A673 (cell line): Measurements from ENCODE around the gene IL15. TPM values are rescaled to one million over a fixed set of nuclear protein-coding genes. Genes with fewer than 3 reads are reported as not detected.

ENCODE experiments used
- BruUV-seq: library from RNA; stranded (reverse); fragments of 400-500 nt; replicated peaks from 2 replicates; lab custom pipeline; 2021; lab: Mats Ljungman, UMichigan
- CTCF ChIA-PET: fragments of 300-600 bp; sonication (Branson Sonifier 250); formaldehyde crosslinking; loops from one replicate; lab custom pipeline; 2022; ENCODE audit warnings: antibody characterized with exemption; lab: Charles Lee
- POLR2A ChIA-PET: fragments of 300-600 bp; sonication (Branson Sonifier 250); formaldehyde crosslinking; loops from one replicate; lab custom pipeline; 2022; ENCODE audit warnings: antibody characterized with exemption; ENCODE audit not compliant: low non-redundant PET; lab: Charles Lee
- DNase-seq: peaks from one replicate; pipeline ENCODE4 v3.0.0-alpha.2; 2015; ENCODE audit warnings: low spot score
- H3K27ac ChIP-seq: fragments of 200-600 bp; sonication (generic); 2 replicates; pipeline ENCODE4 v1.5.1; 2016; ENCODE audit warnings: mixed run types, low read depth, mild to moderate bottlenecking, mixed read lengths, antibody characterized with exemption, low read length; ENCODE audit not compliant: poor library complexity, severe bottlenecking
- H3K27me3 ChIP-seq: fragments of 200-600 bp; sonication (generic); replicated peaks from 2 replicates; pipeline ENCODE4 v1.6.1; 2017; ENCODE audit warnings: mixed run types, low read depth, mild to moderate bottlenecking, mixed read lengths, antibody characterized with exemption, low read length; ENCODE audit not compliant: insufficient read depth, poor library complexity
- H3K36me3 ChIP-seq: fragments of 200-600 bp; sonication (generic); 2 replicates; pipeline ENCODE4 v1.6.1; 2016; ENCODE audit warnings: mixed run types, mild to moderate bottlenecking, mixed read lengths, antibody characterized with exemption, low read length; ENCODE audit not compliant: insufficient read depth, poor library complexity, severe bottlenecking
- H3K4me1 ChIP-seq: fragments of 200-600 bp; sonication (generic); 2 replicates; pipeline ENCODE4 v1.6.1; 2017; ENCODE audit warnings: mixed run types, mild to moderate bottlenecking, mixed read lengths, antibody characterized with exemption, low read length; ENCODE audit not compliant: insufficient read depth, poor library complexity, severe bottlenecking
- H3K4me3 ChIP-seq: fragments of 200-600 bp; sonication (generic); 2 replicates; pipeline ENCODE4 v1.5.1; 2016; ENCODE audit warnings: low read depth, mixed run types, mild to moderate bottlenecking, mixed read lengths, low read length; ENCODE audit not compliant: poor library complexity, severe bottlenecking
- H3K9me3 ChIP-seq: fragments of 200-600 bp; sonication (generic); 2 replicates; pipeline ENCODE4 v1.6.1; 2016; ENCODE audit warnings: mixed run types, low read depth, mild to moderate bottlenecking, mixed read lengths, antibody characterized with exemption, low read length; ENCODE audit not compliant: poor library complexity, severe bottlenecking
- EZH2 ChIP-seq: fragments of 200-600 bp; sonication (generic); IDR thresholded peaks from 2 replicates; pipeline ENCODE4 v1.6.1; 2017; ENCODE audit warnings: borderline replicate concordance, low read depth, mild to moderate bottlenecking, mixed read lengths, antibody characterized with exemption, low read length; ENCODE audit not compliant: poor library complexity, severe bottlenecking
- intact Hi-C: fragments of 100-400 bp; cut with micrococcal nuclease; formaldehyde crosslinking; loops from one replicate; pipeline ENCODE4 v1.10.0; 2022; ENCODE audit not compliant: unreplicated experiment
- total RNA-seq: library from RNA; stranded (reverse); gene quantifications from 2 replicates; pipeline ENCODE4 v1.2.3, GENCODE V29; 2021
- TF ChIP-seq, protein P1 (sequence below): fragments of 300-800, 200-600 bp; sonication (generic); conservative IDR thresholded peaks from 2 replicates; pipeline ENCODE4 v1.5.1; 2017; ENCODE audit warnings: low read depth, mild to moderate bottlenecking, antibody characterized with exemption, low read length, moderate library complexity, mixed read lengths

Gene IL15
- total RNA-seq, 1 experiment from 2014 or later: 0.21 TPM

- Histone ChIP-seq H3K27ac (no peak overlapping the region), H3K4me3 (no peak overlapping the region), H3K36me3 (no peaks in the 10 kb centered on the region), H3K27me3 (no peaks in the 10 kb centered on the region), H3K9me3 (no peaks in the 10 kb centered on the region), H3K4me1 (no peaks in the 10 kb centered on the region)
- ChIA-PET POLR2A (no interaction called here), CTCF (no interaction called here)
- no peak for TF ChIP-seq EZH2
- TF ChIP-seq, protein P1, sequence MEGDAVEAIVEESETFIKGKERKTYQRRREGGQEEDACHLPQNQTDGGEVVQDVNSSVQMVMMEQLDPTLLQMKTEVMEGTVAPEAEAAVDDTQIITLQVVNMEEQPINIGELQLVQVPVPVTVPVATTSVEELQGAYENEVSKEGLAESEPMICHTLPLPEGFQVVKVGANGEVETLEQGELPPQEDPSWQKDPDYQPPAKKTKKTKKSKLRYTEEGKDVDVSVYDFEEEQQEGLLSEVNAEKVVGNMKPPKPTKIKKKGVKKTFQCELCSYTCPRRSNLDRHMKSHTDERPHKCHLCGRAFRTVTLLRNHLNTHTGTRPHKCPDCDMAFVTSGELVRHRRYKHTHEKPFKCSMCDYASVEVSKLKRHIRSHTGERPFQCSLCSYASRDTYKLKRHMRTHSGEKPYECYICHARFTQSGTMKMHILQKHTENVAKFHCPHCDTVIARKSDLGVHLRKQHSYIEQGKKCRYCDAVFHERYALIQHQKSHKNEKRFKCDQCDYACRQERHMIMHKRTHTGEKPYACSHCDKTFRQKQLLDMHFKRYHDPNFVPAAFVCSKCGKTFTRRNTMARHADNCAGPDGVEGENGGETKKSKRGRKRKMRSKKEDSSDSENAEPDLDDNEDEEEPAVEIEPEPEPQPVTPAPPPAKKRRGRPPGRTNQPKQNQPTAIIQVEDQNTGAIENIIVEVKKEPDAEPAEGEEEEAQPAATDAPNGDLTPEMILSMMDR: no peak
- intact Hi-C loops: no loop called here
- BruUV-seq: no TSS peak
- no peak for DNase-seq
These were observed 11.6 kb downstream of the IL15 start for GRCh38 chr4:141647966-141648365.

- POLR2A ChIA-PET: interaction anchor here (0.6 kb wide), 1 partner anchor 272 kb away, joined by 10 read pairs; no protein-coding TSS in a partner anchor
These were observed 15.9 kb downstream of the IL15 start for GRCh38 chr4:141652161-141652778.

DNA sequence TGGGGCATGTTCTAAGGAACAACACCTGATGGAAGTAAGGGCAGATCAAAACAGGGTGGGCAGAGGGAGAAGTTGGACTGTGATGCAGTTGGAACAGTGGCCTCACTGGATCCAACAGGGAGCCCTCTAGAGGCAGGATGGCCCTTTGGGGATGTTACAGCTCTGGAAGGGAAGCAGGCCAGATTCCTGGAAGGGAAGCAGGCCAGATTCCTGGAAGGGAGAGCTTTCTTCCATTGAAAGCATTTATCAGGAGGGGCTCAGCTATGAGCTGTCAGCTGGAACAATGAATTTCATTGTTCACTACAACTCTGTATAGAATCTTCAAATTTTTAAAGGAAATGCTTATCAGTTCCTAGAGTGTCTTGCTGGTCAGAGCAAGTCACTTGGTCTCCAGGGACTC is 17.7 kb downstream of the IL15 start:
- TF ChIP-seq, protein P1: peak; percentile 62
- TF ChIP-seq EZH2: no peak
- intact Hi-C loops: no loop called here
- H3K4me1 ChIP-seq: no peaks in the 10 kb centered on the region
- H3K27me3 ChIP-seq: no peaks in the 10 kb centered on the region
- no peaks in the 10 kb centered on the region for H3K9me3 ChIP-seq
- BruUV-seq: no TSS peak
- H3K36me3 ChIP-seq: no peaks in the 10 kb centered on the region
- no peak overlapping the region for H3K27ac ChIP-seq
- ChIA-PET POLR2A (interaction anchor here (0.7 kb wide), 1 partner anchor 35 kb away, joined by 5 read pairs; no protein-coding TSS in a partner anchor), CTCF (interaction anchor here (0.7 to 1.8 kb wide), 2 partner anchors 156 to 308 kb away, joined by 3 to 4 read pairs; no protein-coding TSS in a partner anchor)
- H3K4me3 ChIP-seq: no peak overlapping the region
- peak; percentile 44 for DNase-seq

More at GRCh38 chr4:141652161-141652778, 15.9 kb downstream of the IL15 start:
- BruUV-seq: no TSS peak
- H3K4me1 ChIP-seq: no peaks in the 10 kb centered on the region
- intact Hi-C loops: no loop called here
- no peak overlapping the region for H3K4me3 ChIP-seq
- no peaks in the 10 kb centered on the region for H3K27me3 ChIP-seq
- no peaks in the 10 kb centered on the region for H3K9me3 ChIP-seq
- TF ChIP-seq EZH2: no peak
- TF ChIP-seq, protein P1: no peak
- no peaks in the 10 kb centered on the region for H3K36me3 ChIP-seq
- no peak overlapping the region for H3K27ac ChIP-seq
- CTCF ChIA-PET: no interaction called here
- no peak for DNase-seq
